Trophoblast cell (in vitro differentiated cells and primary cell): ENCODE measurements around the gene TGDS.

Source experiments
- DNase-seq, 2 donors: peaks; one replicate each; pipeline ENCODE4 v3.0.0-alpha.2; 2016
- H2AFZ ChIP-seq: 2 replicates; pipeline ENCODE4 v1.6.1; 2013; ENCODE audit warnings: low read length, moderate library complexity, mild to moderate bottlenecking; ENCODE audit not compliant: insufficient read depth, poor library complexity
- H2AK5ac ChIP-seq: 2 replicates; pipeline ENCODE4 v1.6.1; 2013; ENCODE audit warnings: mild to moderate bottlenecking, low read length
- H2BK120ac ChIP-seq: 2 replicates; pipeline ENCODE4 v1.6.1; 2013; ENCODE audit warnings: low read length, mild to moderate bottlenecking, moderate library complexity; ENCODE audit not compliant: insufficient read depth, poor library complexity
- H2BK12ac ChIP-seq: 2 replicates; pipeline ENCODE4 v1.6.1; 2013; ENCODE audit warnings: mild to moderate bottlenecking, low read length, moderate library complexity
- H2BK5ac ChIP-seq: 2 replicates; pipeline ENCODE4 v1.6.1; 2013; ENCODE audit warnings: low read length, low read depth, moderate library complexity, mild to moderate bottlenecking; ENCODE audit not compliant: poor library complexity
- H3K14ac ChIP-seq: 2 replicates; pipeline ENCODE4 v1.6.1; 2013; ENCODE audit warnings: mild to moderate bottlenecking, low read length
- H3K18ac ChIP-seq: 2 replicates; pipeline ENCODE4 v1.6.1; 2013; ENCODE audit warnings: mild to moderate bottlenecking, low read length
- H3K23ac ChIP-seq: 2 replicates; pipeline ENCODE4 v1.6.1; 2013; ENCODE audit warnings: low read length
- H3K27ac ChIP-seq: 2 replicates; pipeline ENCODE4 v1.5.1; 2013; ENCODE audit warnings: low read depth, mild to moderate bottlenecking, inconsistent platforms, low read length, moderate library complexity
- H3K27me3 ChIP-seq: 2 replicates; pipeline ENCODE4 v1.6.1; 2013; ENCODE audit warnings: inconsistent platforms, mild to moderate bottlenecking, low read length, moderate library complexity; ENCODE audit not compliant: insufficient read depth
- H3K36me3 ChIP-seq, 2 experiments: 1 replicate in 1 of 2; 2 replicates in 1 of 2; pipeline ENCODE4 v1.6.1; 2013; ENCODE audit warnings: low read length in 2 of 2, mild to moderate bottlenecking in 2 of 2, moderate library complexity in 1 of 2; ENCODE audit not compliant: insufficient read depth in 2 of 2, control insufficient read depth in 1 of 2
- H3K4ac ChIP-seq: 2 replicates; pipeline ENCODE4 v1.6.1; 2013; ENCODE audit warnings: low read depth, mild to moderate bottlenecking, low read length, moderate library complexity
- H3K4me1 ChIP-seq, 2 experiments: 1 replicate in 1 of 2; 2 replicates in 1 of 2; pipeline ENCODE4 v1.6.1; 2013; ENCODE audit warnings: low read length in 2 of 2, mild to moderate bottlenecking in 2 of 2, moderate library complexity in 1 of 2; ENCODE audit not compliant: insufficient read depth in 2 of 2, control insufficient read depth in 1 of 2
- H3K4me2 ChIP-seq: 2 replicates; pipeline ENCODE4 v1.6.1; 2013; ENCODE audit warnings: inconsistent platforms, mild to moderate bottlenecking, low read length, moderate library complexity
- H3K4me3 ChIP-seq: 2 replicates; pipeline ENCODE4 v1.5.1; 2013; ENCODE audit warnings: mild to moderate bottlenecking, low read depth, low read length, inconsistent platforms
- H3K79me1 ChIP-seq: one replicate; pipeline ENCODE4 v1.6.1; 2013; ENCODE audit warnings: low read length
- H3K79me2 ChIP-seq: 2 replicates; pipeline ENCODE4 v1.6.1; 2013; ENCODE audit warnings: low read length, mild to moderate bottlenecking; ENCODE audit not compliant: control insufficient read depth, insufficient read depth, poor library complexity
- H3K9ac ChIP-seq: 2 replicates; pipeline ENCODE4 v1.6.1; 2013; ENCODE audit warnings: mild to moderate bottlenecking, low read length
- H3K9me3 ChIP-seq: 2 replicates; pipeline ENCODE4 v1.6.1; 2013; ENCODE audit warnings: low read depth, mild to moderate bottlenecking, control low read depth, inconsistent platforms, low read length; ENCODE audit not compliant: insufficient read depth
- H4K12ac ChIP-seq: 2 replicates; pipeline ENCODE4 v1.6.1; 2013; ENCODE audit warnings: low read depth, mild to moderate bottlenecking, low read length, moderate library complexity
- H4K8ac ChIP-seq: 2 replicates; pipeline ENCODE4 v1.6.1; 2013; ENCODE audit warnings: low read depth, mild to moderate bottlenecking, low read length, moderate library complexity
- H4K91ac ChIP-seq: one replicate; pipeline ENCODE4 v1.6.1; 2013; ENCODE audit warnings: low read depth, mild to moderate bottlenecking, low read length, moderate library complexity
- WGBS: extraction: QIAGEN DNeasy Blood & Tissue Kit; methylation state at CpG from one replicate; pipeline ENCODE4 v1.1.7; 2013; ENCODE audit warnings: missing lambda C conversion rate; ENCODE audit not compliant: insufficient read length, insufficient coverage; ENCODE audit errors: extremely low coverage; 5-methylcytosine and 5-hydroxymethylcytosine counted together

The TGDS gene

GRCh38 chr13:94544922-94545321 lies 51.0 kb downstream of the TGDS start:
- Histone ChIP-seq H2BK120ac (no peak overlapping the region), H3K4me1 (peaks cover 13 to 14% of the 10 kb centered on the region in 2 experiments), H3K4me2 (no peak overlapping the region), H4K91ac (no peak overlapping the region), H3K36me3 (no peaks in the 10 kb centered on the region), H2AFZ (no peak overlapping the region), H3K18ac (no peak overlapping the region), H2BK5ac (no peak overlapping the region), H4K8ac (no peak overlapping the region), H3K9me3 (peaks cover 2% of the 10 kb centered on the region), H3K9ac (no peak overlapping the region), H2BK12ac (no peak overlapping the region), H2AK5ac (no peak overlapping the region), H3K23ac (no peak overlapping the region), H3K4me3 (no peak overlapping the region), H3K79me2 (peaks cover 5% of the 10 kb centered on the region), H4K12ac (no peak overlapping the region), H3K14ac (no peak overlapping the region), H3K27ac (no peak overlapping the region), H3K4ac (no peak overlapping the region), H3K79me1 (peaks cover 7% of the 10 kb centered on the region), H3K27me3 (no peaks in the 10 kb centered on the region)
- WGBS = no CpG with 5 or more reads among the region's 4 CpGs
- no peak for DNase-seq

GRCh38 chr13:94542917-94543316 lies 53.0 kb downstream of the TGDS start:
- Histone ChIP-seq H4K8ac (no peak overlapping the region), H3K4me3 (no peak overlapping the region), H4K91ac (no peak overlapping the region), H2AK5ac (no peak overlapping the region), H3K27ac (no peak overlapping the region), H2BK5ac (no peak overlapping the region), H3K36me3 (no peaks in the 10 kb centered on the region), H3K9ac (no peak overlapping the region), H3K18ac (no peak overlapping the region), H3K79me1 (peaks cover 2% of the 10 kb centered on the region), H2BK120ac (no peak overlapping the region), H3K14ac (no peak overlapping the region), H3K23ac (no peak overlapping the region), H3K27me3 (no peaks in the 10 kb centered on the region), H3K9me3 (peaks cover 2% of the 10 kb centered on the region), H3K4me1 (peaks cover 11 to 15% of the 10 kb centered on the region in 2 experiments), H3K4ac (no peak overlapping the region), H4K12ac (no peak overlapping the region), H3K79me2 (no peaks in the 10 kb centered on the region), H2AFZ (no peak overlapping the region), H3K4me2 (no peak overlapping the region), H2BK12ac (no peak overlapping the region)
- no CpG with 5 or more reads among the region's 6 CpGs for WGBS
- DNase-seq = no peak

GRCh38 chr13:94537740-94538630 lies 58.0 kb downstream of the TGDS start:
- Histone ChIP-seq H4K12ac (no peak overlapping the region), H2AFZ (no peak overlapping the region), H3K79me1 (peaks cover 2% of the 10 kb centered on the region), H3K4me1 (peaks cover 2 to 3% of the 10 kb centered on the region in 2 experiments), H3K36me3 (no peaks in the 10 kb centered on the region), H2BK5ac (no peak overlapping the region), H3K4me3 (no peak overlapping the region), H4K8ac (no peak overlapping the region), H3K9me3 (no peaks in the 10 kb centered on the region), H2BK12ac (peak overlapping the region; percentile 95), H3K4ac (no peak overlapping the region), H3K18ac (no peak overlapping the region), H3K27me3 (no peaks in the 10 kb centered on the region), H3K27ac (no peak overlapping the region), H2BK120ac (peak overlapping the region; percentile 27), H3K79me2 (no peaks in the 10 kb centered on the region), H3K9ac (no peak overlapping the region), H3K14ac (no peak overlapping the region), H3K23ac (no peak overlapping the region), H2AK5ac (no peak overlapping the region), H3K4me2 (no peak overlapping the region), H4K91ac (peak overlapping the region; percentile 43)
- peak; percentile 61 to 71 for DNase-seq
- WGBS = no CpG with 5 or more reads among the region's 7 CpGs

GRCh38 chr13:94535775-94536174 lies 60.2 kb downstream of the TGDS start:
- Histone ChIP-seq H3K4me1 (peaks cover 2 to 3% of the 10 kb centered on the region in 2 experiments), H3K9ac (no peak overlapping the region), H3K4ac (no peak overlapping the region), H3K27me3 (no peaks in the 10 kb centered on the region), H2BK5ac (no peak overlapping the region), H3K4me2 (no peak overlapping the region), H3K36me3 (no peaks in the 10 kb centered on the region), H3K4me3 (no peak overlapping the region), H2BK12ac (no peak overlapping the region), H3K9me3 (no peaks in the 10 kb centered on the region), H2AFZ (no peak overlapping the region), H3K18ac (no peak overlapping the region), H4K91ac (no peak overlapping the region), H2BK120ac (no peak overlapping the region), H4K12ac (no peak overlapping the region), H3K23ac (no peak overlapping the region), H3K27ac (no peak overlapping the region), H2AK5ac (no peak overlapping the region), H3K79me2 (no peaks in the 10 kb centered on the region), H3K79me1 (peaks cover 2% of the 10 kb centered on the region), H4K8ac (no peak overlapping the region), H3K14ac (no peak overlapping the region)
- no peak for DNase-seq
- WGBS = no CpG with 5 or more reads among the region's 4 CpGs
